ENCODE data around the gene SMYD2. TPM values are rescaled to one million over a fixed set of nuclear protein-coding genes. Genes with fewer than 3 reads are reported as not detected.

The SMYD2 gene
- total and polyA plus RNA-seq, 2 experiments from 2014 or later, result 3.6 to 5.9 TPM

DNA sequence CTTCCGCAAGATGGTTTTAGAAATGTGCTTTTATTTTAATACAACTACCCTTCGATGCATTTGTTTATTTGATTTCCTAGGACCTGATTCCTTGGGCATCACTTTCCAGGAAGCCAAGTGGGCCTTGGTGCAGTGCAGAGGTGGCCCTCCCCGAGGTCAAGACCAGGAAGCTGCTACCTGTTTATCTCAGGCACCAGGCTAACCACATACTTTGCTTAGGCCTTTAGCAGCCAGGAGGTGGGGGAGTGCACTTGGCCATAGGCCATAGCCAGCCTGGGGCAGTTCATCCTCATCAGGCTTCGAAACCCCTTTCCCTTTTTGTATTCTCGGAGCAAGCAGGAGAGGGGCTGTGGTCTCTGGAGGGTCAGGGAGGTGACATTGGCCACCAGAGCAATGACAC is 45.4 kb downstream of the SMYD2 start:
- peaks cover 2% of the 10 kb centered on the region; the same call in 2 of the 3 replicates for H3K4me1 Mint-ChIP-seq
- ATAC-seq (peak; percentile 24), DNase-seq (ENCODE audit: low spot score) (peak; percentile 32)
- no peak overlapping the region for H3K4me2 ChIP-seq
- H3K36me3 Mint-ChIP-seq (ENCODE audit: low read depth), result no peaks in the 10 kb centered on the region
- no peaks in the 10 kb centered on the region for H3K9me3 Mint-ChIP-seq
- TF ChIP-seq, protein P1, sequence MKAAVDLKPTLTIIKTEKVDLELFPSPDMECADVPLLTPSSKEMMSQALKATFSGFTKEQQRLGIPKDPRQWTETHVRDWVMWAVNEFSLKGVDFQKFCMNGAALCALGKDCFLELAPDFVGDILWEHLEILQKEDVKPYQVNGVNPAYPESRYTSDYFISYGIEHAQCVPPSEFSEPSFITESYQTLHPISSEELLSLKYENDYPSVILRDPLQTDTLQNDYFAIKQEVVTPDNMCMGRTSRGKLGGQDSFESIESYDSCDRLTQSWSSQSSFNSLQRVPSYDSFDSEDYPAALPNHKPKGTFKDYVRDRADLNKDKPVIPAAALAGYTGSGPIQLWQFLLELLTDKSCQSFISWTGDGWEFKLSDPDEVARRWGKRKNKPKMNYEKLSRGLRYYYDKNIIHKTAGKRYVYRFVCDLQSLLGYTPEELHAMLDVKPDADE (IDR thresholded peaks at IDR 0.05), result no peak
- no peak for TF ChIP-seq ZNF331 (CRISPR knock-in tag; IDR thresholded peaks at IDR 0.05; ENCODE audit: low read depth)
- no peak for TF ChIP-seq CTCF (conservative IDR thresholded peaks at IDR 0.05; ENCODE audit: low read depth in 2 of 2)
- TF ChIP-seq EZH2 (IDR thresholded peaks at IDR 0.05; ENCODE audit: low read depth, unreplicated experiment), result no peak
- no peak for TF ChIP-seq EZH2phosphoT487 (IDR thresholded peaks at IDR 0.05; ENCODE audit: unreplicated experiment)
- no peak for TF ChIP-seq STAT1 (IDR thresholded peaks at IDR 0.05; ENCODE audit: unreplicated experiment)
- TF ChIP-seq CREB1 (CRISPR knock-in tag; IDR thresholded peaks at IDR 0.05; ENCODE audit: low read depth), result no peak
- TF ChIP-seq, protein P2, sequence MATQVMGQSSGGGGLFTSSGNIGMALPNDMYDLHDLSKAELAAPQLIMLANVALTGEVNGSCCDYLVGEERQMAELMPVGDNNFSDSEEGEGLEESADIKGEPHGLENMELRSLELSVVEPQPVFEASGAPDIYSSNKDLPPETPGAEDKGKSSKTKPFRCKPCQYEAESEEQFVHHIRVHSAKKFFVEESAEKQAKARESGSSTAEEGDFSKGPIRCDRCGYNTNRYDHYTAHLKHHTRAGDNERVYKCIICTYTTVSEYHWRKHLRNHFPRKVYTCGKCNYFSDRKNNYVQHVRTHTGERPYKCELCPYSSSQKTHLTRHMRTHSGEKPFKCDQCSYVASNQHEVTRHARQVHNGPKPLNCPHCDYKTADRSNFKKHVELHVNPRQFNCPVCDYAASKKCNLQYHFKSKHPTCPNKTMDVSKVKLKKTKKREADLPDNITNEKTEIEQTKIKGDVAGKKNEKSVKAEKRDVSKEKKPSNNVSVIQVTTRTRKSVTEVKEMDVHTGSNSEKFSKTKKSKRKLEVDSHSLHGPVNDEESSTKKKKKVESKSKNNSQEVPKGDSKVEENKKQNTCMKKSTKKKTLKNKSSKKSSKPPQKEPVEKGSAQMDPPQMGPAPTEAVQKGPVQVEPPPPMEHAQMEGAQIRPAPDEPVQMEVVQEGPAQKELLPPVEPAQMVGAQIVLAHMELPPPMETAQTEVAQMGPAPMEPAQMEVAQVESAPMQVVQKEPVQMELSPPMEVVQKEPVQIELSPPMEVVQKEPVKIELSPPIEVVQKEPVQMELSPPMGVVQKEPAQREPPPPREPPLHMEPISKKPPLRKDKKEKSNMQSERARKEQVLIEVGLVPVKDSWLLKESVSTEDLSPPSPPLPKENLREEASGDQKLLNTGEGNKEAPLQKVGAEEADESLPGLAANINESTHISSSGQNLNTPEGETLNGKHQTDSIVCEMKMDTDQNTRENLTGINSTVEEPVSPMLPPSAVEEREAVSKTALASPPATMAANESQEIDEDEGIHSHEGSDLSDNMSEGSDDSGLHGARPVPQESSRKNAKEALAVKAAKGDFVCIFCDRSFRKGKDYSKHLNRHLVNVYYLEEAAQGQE (IDR thresholded peaks at IDR 0.05; ENCODE audit: unreplicated experiment), result no peak
- no peak for TF ChIP-seq ZNF114 (CRISPR knock-in tag; IDR thresholded peaks at IDR 0.05)
- no peak for TF ChIP-seq NANOG (IDR thresholded peaks at IDR 0.05; ENCODE audit: borderline replicate concordance)
- TF ChIP-seq POLR2AphosphoS5 (IDR thresholded peaks at IDR 0.05; ENCODE audit: low read depth), result no peak
- no peak for TF ChIP-seq JUNB (IDR thresholded peaks at IDR 0.05; ENCODE audit: unreplicated experiment)
- no peak for TF ChIP-seq ZNF462 (CRISPR knock-in tag; IDR thresholded peaks at IDR 0.05)
- no peak overlapping the region for H3K4me3 Mint-ChIP-seq
- no peaks in the 10 kb centered on the region for H3K36me3 ChIP-seq (ENCODE audit: insufficient read depth)
- H3K4me3 ChIP-seq, result no peak overlapping the region
- no peaks in the 10 kb centered on the region for H4K20me1 ChIP-seq (replicated peaks; ENCODE audit: insufficient read depth)
- H3K27me3 ChIP-seq (ENCODE audit: insufficient read depth), result no peaks in the 10 kb centered on the region
- H3K27ac Mint-ChIP-seq, result no peak overlapping the region
- H3K27me3 Mint-ChIP-seq (ENCODE audit: insufficient read depth, low read depth, poor library complexity), result peaks cover 12% of the 10 kb centered on the region
- H3K9me2 ChIP-seq (ENCODE audit: insufficient read depth), result no peaks in the 10 kb centered on the region
- H3K79me2 ChIP-seq (replicated peaks; ENCODE audit: insufficient read depth), result no peaks in the 10 kb centered on the region
- no peak overlapping the region for H2AFZ ChIP-seq
- H3K4me1 ChIP-seq (ENCODE audit: insufficient read depth), result no peaks in the 10 kb centered on the region
- no peaks in the 10 kb centered on the region for H3F3A ChIP-seq (replicated peaks; ENCODE audit: low read depth)
- H3K27ac ChIP-seq (ENCODE audit: low read depth), result no peak overlapping the region

All from GM23338 (cell line).